Thymus (tissue), 11 donors: ENCODE results near the gene FBXW11. TPM values are rescaled to one million over a fixed set of nuclear protein-coding genes. Genes with fewer than 3 reads are reported as not detected.

Source experiments
- DNase-seq, 9 donors: peaks; one replicate each; pipeline ENCODE4 v3.0.0-alpha.2; 2013; ENCODE audit warnings: low spot score in 9 of 9, low read depth in 6 of 9, missing footprints in 1 of 9
- H3K27ac ChIP-seq, 2 donors: one replicate each; pipeline ENCODE4 v1.5.1; 2013; ENCODE audit warnings: control low read depth in 1 of 2, low read depth in 1 of 2, low read length in 1 of 2, mild to moderate bottlenecking in 1 of 2, moderate library complexity in 1 of 2
- H3K27me3 ChIP-seq, 2 donors: one replicate each; pipeline ENCODE4 v1.5.1; 2013; ENCODE audit warnings: low read length in 1 of 2; ENCODE audit not compliant: control insufficient read depth in 2 of 2, insufficient read depth in 1 of 2
- H3K36me3 ChIP-seq, 2 donors: one replicate each; pipeline ENCODE4 v1.5.1; 2013; ENCODE audit warnings: low read length in 1 of 2, mild to moderate bottlenecking in 1 of 2, moderate library complexity in 1 of 2; ENCODE audit not compliant: control insufficient read depth in 2 of 2, insufficient read depth in 2 of 2
- H3K4me1 ChIP-seq, 2 donors: one replicate each; pipeline ENCODE4 v1.5.1; 2013; ENCODE audit warnings: low read length in 2 of 2; ENCODE audit not compliant: control insufficient read depth in 2 of 2, insufficient read depth in 2 of 2
- H3K4me3 ChIP-seq, 2 donors: one replicate each; pipeline ENCODE4 v1.5.1; 2013; ENCODE audit warnings: low read length in 2 of 2, control low read depth in 1 of 2, mild to moderate bottlenecking in 1 of 2
- H3K9me3 ChIP-seq, 2 donors: one replicate each; pipeline ENCODE4 v1.5.1; 2013; ENCODE audit warnings: low read length in 1 of 2, mild to moderate bottlenecking in 1 of 2; ENCODE audit not compliant: control insufficient read depth in 2 of 2, insufficient read depth in 1 of 2
- WGBS: extraction: QIAGEN DNeasy Blood & Tissue Kit; methylation state at CpG from one replicate; pipeline ENCODE4 v1.1.7; 2013; 5-methylcytosine and 5-hydroxymethylcytosine counted together
- polyA plus RNA-seq: library from polyadenylated mRNA; stranded (reverse); fragments of 200-250 nt; gene quantifications from one replicate; pipeline ENCODE4 v1.2.3, GENCODE V29; 2013
- total RNA-seq: library from RNA; stranded (reverse); fragments of 120-200 nt; gene quantifications from one replicate; pipeline ENCODE4 v1.2.4, GENCODE V29; 2013
- donor health status: healthy.

The FBXW11 gene
- total and polyA plus RNA-seq, 2 donors: 12.5 to 27.5 TPM

DNA sequence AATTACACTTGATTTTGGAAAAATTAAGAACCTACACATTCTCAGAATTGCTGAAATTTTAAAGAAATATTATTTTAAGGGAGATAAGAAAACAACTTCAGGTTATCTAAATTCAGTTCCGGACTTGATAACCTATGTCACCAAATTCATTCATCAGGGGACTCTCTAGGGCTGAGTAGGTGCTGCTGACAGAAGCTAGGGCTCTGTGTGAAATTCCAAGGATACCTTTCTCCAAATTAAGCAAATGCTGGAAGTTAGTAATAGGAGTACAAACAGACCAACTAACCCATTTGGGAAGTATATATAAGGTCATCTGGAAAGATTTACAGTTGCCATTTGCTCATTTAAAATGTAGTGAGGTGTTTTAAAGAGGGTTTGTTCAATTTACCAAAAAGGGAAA lies 136.5 kb downstream of the FBXW11 start:
- 91% methylated on average over 1 of the region's 1 CpG for WGBS
- DNase-seq: no peak
- Histone ChIP-seq H3K4me1 (no peaks in the 10 kb centered on the region), H3K36me3 (peaks cover 24 to 45% of the 10 kb centered on the region in 2 donors), H3K9me3 (no peaks in the 10 kb centered on the region), H3K27me3 (no peaks in the 10 kb centered on the region), H3K4me3 (no peak overlapping the region), H3K27ac (no peak overlapping the region)

DNA sequence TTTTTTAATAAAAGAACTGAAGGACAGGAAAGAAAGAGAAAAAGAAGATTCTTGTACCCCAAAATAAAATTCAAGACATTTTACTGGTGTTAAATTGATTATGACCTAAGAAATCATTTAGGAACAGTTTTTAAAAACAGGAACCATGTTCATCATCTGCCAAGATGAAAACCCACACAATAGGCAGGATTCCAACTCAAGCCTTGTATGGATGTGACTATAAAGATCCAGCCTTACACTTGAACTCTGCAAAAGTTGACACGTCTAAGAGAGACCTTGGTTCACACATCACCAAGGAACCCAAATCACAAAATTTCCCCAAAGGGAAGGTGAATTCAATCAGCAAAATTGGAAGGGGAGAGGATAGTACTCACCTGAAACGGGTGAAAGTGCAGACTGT lies 138.2 kb downstream of the FBXW11 start:
- Histone ChIP-seq H3K4me3 (no peak overlapping the region), H3K4me1 (no peaks in the 10 kb centered on the region), H3K9me3 (no peaks in the 10 kb centered on the region), H3K27me3 (no peaks in the 10 kb centered on the region), H3K36me3 (peaks cover 21 to 42% of the 10 kb centered on the region in 2 donors), H3K27ac (no peak overlapping the region)
- DNase-seq: no peak
- WGBS: 98% methylated on average over 2 of the region's 2 CpGs

DNA sequence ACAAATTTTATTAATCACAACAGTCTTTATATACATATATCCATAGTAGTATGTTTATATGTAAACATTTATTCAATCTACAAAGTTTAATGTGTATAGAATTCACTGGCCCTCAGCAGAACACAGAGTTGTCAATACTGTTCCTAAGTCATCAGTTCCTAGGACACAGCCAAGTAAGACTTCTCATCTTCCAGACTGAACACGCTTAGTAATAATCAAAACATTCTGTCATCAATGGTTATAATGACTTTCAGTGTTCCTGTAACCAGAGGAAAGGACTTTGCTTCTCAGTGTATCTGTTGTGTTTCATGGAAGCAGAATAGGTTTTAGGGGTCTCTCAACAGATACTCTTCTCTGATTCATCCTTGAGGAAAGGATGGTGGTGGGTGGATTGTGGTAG lies 138.7 kb downstream of the FBXW11 start:
- peaks cover 21 to 37% of the 10 kb centered on the region in 2 donors for H3K36me3 ChIP-seq
- H3K27ac ChIP-seq: no peak overlapping the region
- H3K9me3 ChIP-seq: no peaks in the 10 kb centered on the region
- 53% methylated on average over 1 of the region's 1 CpG for WGBS
- no peak overlapping the region for H3K4me3 ChIP-seq
- H3K27me3 ChIP-seq: no peaks in the 10 kb centered on the region
- no peaks in the 10 kb centered on the region for H3K4me1 ChIP-seq
- no peak for DNase-seq

DNA sequence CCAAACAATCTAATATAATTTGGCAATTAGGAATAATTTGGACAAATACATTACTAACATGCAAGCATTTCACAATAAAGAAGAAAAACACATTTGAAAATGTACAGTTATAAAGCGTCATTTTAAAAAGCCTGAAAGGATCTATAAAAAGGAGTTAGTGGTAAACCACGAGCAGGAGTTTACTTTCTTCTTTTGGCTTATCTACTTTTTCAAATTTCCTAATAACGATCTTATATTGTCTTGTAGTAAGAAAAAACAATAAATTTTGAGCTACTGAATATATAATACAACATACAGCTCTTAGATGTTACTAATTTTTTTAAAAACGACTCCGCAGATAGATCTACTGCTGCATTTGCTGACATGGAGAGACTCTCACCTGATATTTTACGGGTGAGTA lies 141.0 kb downstream of the FBXW11 start:
- Histone ChIP-seq H3K4me1 (no peaks in the 10 kb centered on the region), H3K36me3 (peaks cover 16 to 29% of the 10 kb centered on the region in 2 donors), H3K27ac (no peak overlapping the region), H3K27me3 (no peaks in the 10 kb centered on the region), H3K4me3 (no peak overlapping the region), H3K9me3 (no peaks in the 10 kb centered on the region)
- 16% methylated on average over 6 of the region's 6 CpGs for WGBS
- DNase-seq: no peak

DNA sequence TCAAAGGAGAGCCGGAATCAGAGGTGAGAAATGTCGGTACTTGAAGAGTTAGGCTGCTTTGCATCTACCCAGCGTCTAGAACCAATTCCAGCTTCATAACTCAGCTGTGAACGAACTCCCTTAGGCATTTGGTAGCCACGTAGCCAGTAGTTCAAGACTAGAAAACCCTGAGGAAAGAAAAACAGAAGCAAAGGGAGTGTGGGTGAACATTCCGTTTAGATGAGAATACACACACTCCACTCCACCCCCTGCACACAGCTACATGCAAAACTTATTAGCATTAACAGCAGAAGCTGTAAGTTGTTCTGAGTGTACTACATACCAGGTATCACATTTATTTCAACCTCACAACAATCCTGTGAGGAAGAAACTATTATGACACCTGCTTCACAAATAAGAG lies 142.5 kb downstream of the FBXW11 start:
- Histone ChIP-seq H3K27me3 (no peaks in the 10 kb centered on the region), H3K9me3 (no peaks in the 10 kb centered on the region), H3K4me3 (no peak overlapping the region), H3K36me3 (peaks cover 13 to 21% of the 10 kb centered on the region in 2 donors), H3K27ac (no peak overlapping the region), H3K4me1 (no peaks in the 10 kb centered on the region)
- 98% methylated on average over 6 of the region's 6 CpGs for WGBS
- no peak for DNase-seq

DNA sequence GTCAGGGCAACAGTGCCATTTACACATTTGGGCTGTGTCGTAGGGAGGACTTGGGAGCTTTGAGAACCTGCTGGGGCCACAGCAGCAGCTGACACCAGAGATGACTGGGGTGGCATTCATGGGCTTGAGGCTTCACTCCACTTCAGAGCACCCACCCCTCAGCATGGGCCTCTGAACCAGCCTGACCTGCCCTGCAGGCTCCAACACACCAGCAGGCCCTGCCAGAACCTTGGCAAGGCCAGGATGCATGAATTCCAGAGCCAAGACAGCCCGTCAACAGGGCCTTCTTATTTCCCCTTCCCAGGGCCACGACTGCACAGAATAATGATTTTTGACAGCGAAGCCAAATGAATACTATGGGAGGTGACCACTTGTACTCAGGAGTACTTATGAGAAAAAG lies 143.8 kb downstream of the FBXW11 start:
- no peaks in the 10 kb centered on the region for H3K9me3 ChIP-seq
- no peak overlapping the region for H3K4me3 ChIP-seq
- WGBS: 97% methylated on average over 4 of the region's 4 CpGs
- H3K36me3 ChIP-seq: peaks cover 7 to 11% of the 10 kb centered on the region in 2 donors
- no peaks in the 10 kb centered on the region for H3K27me3 ChIP-seq
- no peak overlapping the region for H3K27ac ChIP-seq
- no peaks in the 10 kb centered on the region for H3K4me1 ChIP-seq
- no peak for DNase-seq

DNA sequence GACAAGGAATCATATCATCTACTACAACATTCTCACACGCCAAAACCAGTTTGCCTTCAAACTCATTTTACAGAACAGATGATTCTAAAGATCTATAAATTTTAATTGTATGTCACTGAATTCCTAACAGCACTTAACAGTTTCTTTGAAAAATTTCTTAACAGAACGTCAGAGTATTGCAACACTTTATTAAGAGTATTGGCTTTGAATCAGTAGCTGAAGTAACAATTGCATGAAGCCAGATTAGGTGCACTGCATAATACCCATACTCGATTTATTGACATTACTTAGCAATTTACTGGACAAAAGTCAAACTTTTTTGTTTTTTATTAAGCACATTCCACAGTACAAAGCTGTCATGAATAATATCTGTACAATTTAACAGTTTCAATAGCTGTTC lies 145.1 kb downstream of the FBXW11 start:
- Histone ChIP-seq H3K27ac (no peak overlapping the region), H3K36me3 (peaks cover 4 to 6% of the 10 kb centered on the region in 2 donors), H3K4me1 (no peaks in the 10 kb centered on the region), H3K27me3 (no peaks in the 10 kb centered on the region), H3K9me3 (no peaks in the 10 kb centered on the region), H3K4me3 (no peak overlapping the region)
- WGBS: 96% methylated on average over 3 of the region's 3 CpGs
- no peak for DNase-seq

DNA sequence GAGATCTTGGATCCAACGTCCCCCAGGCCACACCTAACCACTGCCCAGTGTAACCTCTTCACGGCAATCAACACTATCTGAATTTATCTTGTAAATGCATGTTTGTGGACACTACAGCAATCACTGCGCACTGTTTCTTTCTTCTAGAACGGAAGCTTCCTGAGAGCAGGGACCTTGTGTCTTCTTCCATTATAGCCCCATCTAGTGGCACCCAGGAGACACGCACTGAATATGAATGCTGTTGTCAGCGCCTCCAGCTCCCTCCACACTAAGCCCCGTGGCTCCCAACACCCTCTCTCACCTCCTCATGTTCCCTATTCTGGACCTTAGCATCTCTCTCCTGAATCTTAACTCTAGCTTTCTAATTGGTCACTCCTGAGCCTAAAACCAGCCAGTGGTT lies 148.1 kb downstream of the FBXW11 start:
- WGBS: 98% methylated on average over 7 of the region's 7 CpGs
- Histone ChIP-seq H3K36me3 (peaks cover 0 to 4% of the 10 kb centered on the region in 2 donors), H3K27me3 (no peaks in the 10 kb centered on the region), H3K27ac (no peak overlapping the region), H3K4me3 (no peak overlapping the region), H3K9me3 (no peaks in the 10 kb centered on the region), H3K4me1 (no peaks in the 10 kb centered on the region)
- DNase-seq: no peak

DNA sequence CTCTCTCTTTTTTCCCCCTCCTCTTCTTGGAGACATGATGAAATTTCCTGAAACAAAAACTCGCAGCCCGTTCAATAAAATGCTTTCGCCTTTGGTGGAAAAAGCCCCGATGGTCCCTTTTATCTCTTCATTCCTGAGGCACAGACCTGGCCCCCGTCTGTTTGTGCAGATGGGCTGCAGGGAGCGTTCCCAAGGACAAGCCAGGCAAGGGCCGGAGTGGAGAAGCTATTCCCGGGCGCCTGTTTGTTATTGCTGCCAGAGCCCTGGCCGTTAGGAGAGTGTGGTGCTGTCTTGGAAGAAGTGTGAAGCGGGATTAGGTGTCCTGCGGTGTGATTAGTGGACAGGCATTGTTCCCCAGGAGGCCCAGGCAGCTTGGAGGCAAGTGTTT lies 149.0 kb downstream of the FBXW11 start:
- Histone ChIP-seq H3K27ac (no peak overlapping the region), H3K36me3 (peaks cover 0 to 1% of the 10 kb centered on the region in 2 donors), H3K4me1 (no peaks in the 10 kb centered on the region), H3K9me3 (no peaks in the 10 kb centered on the region), H3K27me3 (no peaks in the 10 kb centered on the region), H3K4me3 (no peak overlapping the region)
- 93% methylated on average over 12 of the region's 12 CpGs for WGBS
- no peak for DNase-seq
